Loucy (cell line): ENCODE results near the gene SHROOM3.

ENCODE experiments used
- H2AFZ ChIP-seq: fragments of 200-600 bp; sonication (generic); 2 replicates; pipeline ENCODE4 v1.6.0; 2016; ENCODE audit warnings: antibody characterized with exemption, mild to moderate bottlenecking, low read length, moderate library complexity
- H3F3A ChIP-seq: fragments of 200-600 bp; 2 replicates; pipeline ENCODE4 v1.6.0; 2016; ENCODE audit warnings: antibody characterized with exemption, low read depth, mild to moderate bottlenecking
- H3K27me3 ChIP-seq: fragments of 200-600 bp; sonication (generic); 2 replicates; pipeline ENCODE4 v1.6.1; 2014; ENCODE audit warnings: low read length, mild to moderate bottlenecking; ENCODE audit not compliant: insufficient read depth, poor library complexity, severe bottlenecking
- H3K36me3 ChIP-seq: fragments of 200-600 bp; sonication (generic); 2 replicates; pipeline ENCODE4 v1.6.1; 2016; ENCODE audit warnings: low read length; ENCODE audit not compliant: insufficient read depth
- H3K4me1 ChIP-seq: fragments of 200-600 bp; sonication (generic); 2 replicates; pipeline ENCODE4 v1.5.1; 2014; ENCODE audit warnings: low read length, mild to moderate bottlenecking; ENCODE audit not compliant: insufficient read depth, poor library complexity, severe bottlenecking
- H3K4me2 ChIP-seq: fragments of 200-600 bp; sonication (generic); 2 replicates; pipeline ENCODE4 v1.6.0; 2014; ENCODE audit warnings: antibody characterized with exemption, low read length, low read depth, mild to moderate bottlenecking; ENCODE audit not compliant: poor library complexity, severe bottlenecking
- H3K4me3 ChIP-seq: fragments of 200-600 bp; sonication (generic); 2 replicates; pipeline ENCODE4 v1.5.1; 2014; ENCODE audit warnings: low read length, mild to moderate bottlenecking, mixed read lengths; ENCODE audit not compliant: poor library complexity, severe bottlenecking
- H3K79me2 ChIP-seq: fragments of 200-600 bp; sonication (generic); 2 replicates; pipeline ENCODE4 v1.6.1; 2014; ENCODE audit warnings: low read length; ENCODE audit not compliant: insufficient read depth
- H3K9ac ChIP-seq: fragments of 200-600 bp; sonication (generic); 2 replicates; pipeline ENCODE4 v1.6.0; 2014; ENCODE audit warnings: mild to moderate bottlenecking, low read depth, low read length, moderate library complexity; ENCODE audit not compliant: poor library complexity, severe bottlenecking
- H3K9me2 ChIP-seq: fragments of 200-600 bp; sonication (generic); replicated peaks from 2 replicates; pipeline ENCODE4 v1.6.1; 2016; ENCODE audit warnings: low read depth, low read length, mixed read lengths
- H3K9me3 ChIP-seq: fragments of 200-600 bp; sonication (generic); 2 replicates; pipeline ENCODE4 v1.6.1; 2014; ENCODE audit warnings: mild to moderate bottlenecking, antibody characterized with exemption, low read length, low read depth; ENCODE audit not compliant: insufficient read depth
- H4K20me1 ChIP-seq: fragments of 200-600 bp; sonication (generic); 2 replicates; pipeline ENCODE4 v1.6.0; 2014; ENCODE audit warnings: antibody characterized with exemption, low read length, mild to moderate bottlenecking; ENCODE audit not compliant: insufficient read depth, poor library complexity, severe bottlenecking
- CTCF ChIP-seq: fragments of 200-600 bp; sonication (generic); conservative IDR thresholded peaks from 2 replicates; pipeline ENCODE4 v1.5.1; 2014; ENCODE audit warnings: mild to moderate bottlenecking, antibody characterized with exemption, low read length
- EZH2phosphoT487 ChIP-seq: fragments of 200-600 bp; IDR thresholded peaks from 2 replicates; pipeline ENCODE4 v1.6.1; 2018; ENCODE audit warnings: antibody characterized with exemption, mild to moderate bottlenecking, moderate library complexity, borderline replicate concordance

The SHROOM3 gene

DNA sequence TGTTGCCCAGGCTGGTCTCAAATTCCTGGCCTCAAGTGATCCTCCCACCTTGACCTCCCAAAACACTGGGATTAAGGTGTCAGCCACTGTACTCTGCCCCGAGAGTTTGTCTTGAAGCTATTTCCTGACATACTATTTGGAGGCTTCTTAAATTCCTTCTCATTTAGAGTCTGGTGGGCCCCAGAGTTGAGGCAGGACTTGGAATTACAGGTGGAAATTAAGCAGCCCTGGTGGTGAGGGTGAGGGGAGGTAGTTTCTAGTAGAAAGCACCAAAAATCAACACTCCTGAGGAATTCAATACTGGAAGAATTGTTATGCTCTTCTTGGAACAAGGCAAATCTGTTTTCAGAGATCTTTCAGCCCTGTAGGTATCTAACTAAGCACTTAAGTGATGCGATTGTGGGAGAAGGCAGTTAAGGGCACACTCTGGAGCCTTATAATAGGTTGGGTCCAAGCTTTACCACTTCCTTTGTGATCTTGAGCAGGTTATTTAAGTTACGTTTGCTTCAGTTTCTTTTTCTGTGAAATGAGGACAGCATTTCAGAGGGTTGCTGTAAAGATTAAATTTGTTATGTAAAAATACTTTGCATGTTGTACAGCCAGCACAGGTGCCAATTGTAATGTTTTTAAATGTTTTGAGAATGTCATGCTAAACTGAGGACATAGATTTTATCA, 262.2 kb downstream of the SHROOM3 start:
- Histone ChIP-seq H2AFZ (peak overlapping the region; percentile 4), H4K20me1 (no peaks in the 10 kb centered on the region), H3K9me2 (no peaks in the 10 kb centered on the region), H3K27me3 (no peaks in the 10 kb centered on the region), H3K4me1 (peaks cover 30% of the 10 kb centered on the region), H3K4me2 (peak overlapping the region; percentile 71), H3K9ac (peak overlapping the region; percentile 58), H3K36me3 (no peaks in the 10 kb centered on the region), H3K4me3 (peak overlapping the region; percentile 48), H3F3A (no peaks in the 10 kb centered on the region), H3K9me3 (no peaks in the 10 kb centered on the region), H3K79me2 (no peaks in the 10 kb centered on the region)
- TF ChIP-seq CTCF (no peak), EZH2phosphoT487 (no peak)

DNA sequence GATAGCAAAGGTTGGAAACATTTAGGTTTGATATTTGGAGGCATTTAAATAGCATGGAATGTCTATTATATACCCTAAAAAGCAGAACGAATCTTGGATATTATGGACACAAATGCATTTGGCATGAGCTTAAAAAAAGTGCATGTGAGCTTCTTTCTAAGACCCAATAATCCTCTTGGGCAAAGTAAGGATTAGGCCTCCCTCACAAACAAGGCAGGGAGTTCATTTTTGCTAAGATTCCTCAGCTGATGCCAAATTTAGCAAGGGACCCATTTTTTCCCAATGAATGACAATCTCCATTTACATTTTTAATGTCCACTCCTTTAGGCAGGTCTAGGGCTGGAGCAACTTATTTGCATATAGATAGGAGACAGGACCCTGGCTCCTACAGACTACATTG, 263.1 kb downstream of the SHROOM3 start:
- H3K27me3 ChIP-seq = no peaks in the 10 kb centered on the region
- H3K36me3 ChIP-seq = no peaks in the 10 kb centered on the region
- peak overlapping the region; percentile 48 for H3K4me3 ChIP-seq
- no peak for TF ChIP-seq CTCF
- no peak for TF ChIP-seq EZH2phosphoT487
- no peaks in the 10 kb centered on the region for H3K79me2 ChIP-seq
- H3K4me2 ChIP-seq = peak overlapping the region; percentile 71
- H2AFZ ChIP-seq = no peak overlapping the region
- no peaks in the 10 kb centered on the region for H3F3A ChIP-seq
- H3K9ac ChIP-seq = peak overlapping the region; percentile 58
- H3K4me1 ChIP-seq = peaks cover 30% of the 10 kb centered on the region
- H4K20me1 ChIP-seq = no peaks in the 10 kb centered on the region
- no peaks in the 10 kb centered on the region for H3K9me3 ChIP-seq
- no peaks in the 10 kb centered on the region for H3K9me2 ChIP-seq

DNA sequence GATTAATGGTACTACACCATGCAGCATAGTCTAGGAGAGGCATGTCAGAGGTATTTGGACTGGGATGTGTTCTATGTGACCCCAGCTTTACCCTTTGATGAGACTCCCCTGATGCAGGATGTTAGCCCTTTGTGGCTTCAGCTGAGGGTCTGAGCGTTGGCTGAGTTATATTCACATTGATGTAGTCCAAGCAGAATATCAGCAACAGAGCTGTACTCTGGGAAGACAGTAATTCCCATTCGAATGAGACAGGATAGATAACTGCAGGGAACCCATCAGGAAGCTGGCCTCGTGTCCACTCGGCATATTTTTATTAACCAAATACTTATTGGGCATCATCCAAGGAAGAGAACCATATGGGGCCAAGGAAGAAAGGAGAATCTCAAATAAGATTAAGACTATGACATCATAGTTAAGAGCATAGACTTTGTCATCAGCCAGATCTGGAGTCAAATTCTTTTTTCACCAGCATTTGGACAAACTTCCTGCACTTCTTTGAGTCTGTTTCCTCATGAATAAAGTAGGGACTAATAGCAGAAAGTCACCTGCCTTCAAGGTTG, 264.8 kb downstream of the SHROOM3 start:
- H3K4me3 ChIP-seq = no peak overlapping the region
- peaks cover 30% of the 10 kb centered on the region for H3K4me1 ChIP-seq
- no peaks in the 10 kb centered on the region for H3F3A ChIP-seq
- no peaks in the 10 kb centered on the region for H4K20me1 ChIP-seq
- no peaks in the 10 kb centered on the region for H3K79me2 ChIP-seq
- TF ChIP-seq CTCF (no peak), EZH2phosphoT487 (no peak)
- H3K9me2 ChIP-seq = no peaks in the 10 kb centered on the region
- H3K36me3 ChIP-seq = no peaks in the 10 kb centered on the region
- no peaks in the 10 kb centered on the region for H3K27me3 ChIP-seq
- no peak overlapping the region for H3K9ac ChIP-seq
- no peaks in the 10 kb centered on the region for H3K9me3 ChIP-seq
- H2AFZ ChIP-seq = no peak overlapping the region
- H3K4me2 ChIP-seq = no peak overlapping the region
